Measurements from ENCODE around the gene CCNB1IP1.
"Not testable (repeated sequence)": the region's sequence is repeated elsewhere in the genome, so short reads cannot be mapped to it uniquely, and the experiment has no call there.

GRCh38 chr14:20341032-20341431 lies 8.0 kb upstream of the CCNB1IP1 start:
- not testable (repeated sequence) for TF ChIP-seq CTCF (IDR thresholded peaks at IDR 0.05; ENCODE audit: low read length); EZH2 (IDR thresholded peaks at IDR 0.05; ENCODE audit: borderline replicate concordance, low read length)

Data from OCI-LY1 (cell line).